ENCODE results near the gene SLC37A3.

- TF ChIP-seq MAFK (conservative IDR thresholded peaks at IDR 0.05 in 1 of 2, IDR thresholded peaks at IDR 0.05 in 1 of 2; ENCODE audit: low read length in 2 of 2) (no peak), RAD21 (CRISPR knock-in tag; IDR thresholded peaks at IDR 0.05) (no peak)
Observed at GRCh38 chr7:140312141-140312846, 86.0 kb downstream of the SLC37A3 start.

Measured in HepG2 (cell line).